HCT116 (cell line): ENCODE results near the gene AGPAT3.

Experiments used
- CEBPB ChIP-seq: IDR thresholded peaks from 2 replicates; pipeline ENCODE4 v1.6.1; 2012; ENCODE audit warnings: low read depth
- EZH2 ChIP-seq: fragments of 200-600 bp; sonication (generic); IDR thresholded peaks from 2 replicates; pipeline ENCODE4 v1.6.1; 2017; ENCODE audit warnings: antibody characterized with exemption, mixed run types
- EZH2phosphoT487 ChIP-seq: fragments of 200-600 bp; IDR thresholded peaks from 2 replicates; pipeline ENCODE4 v1.6.1; 2018; ENCODE audit warnings: antibody characterized with exemption, borderline replicate concordance
- JUND ChIP-seq: IDR thresholded peaks from 2 replicates; pipeline ENCODE4 v1.6.1; 2012
- MAX ChIP-seq: IDR thresholded peaks from 2 replicates; pipeline ENCODE4 v1.6.1; 2012
- POLR2A ChIP-seq: IDR thresholded peaks from 2 replicates; pipeline ENCODE4 v1.7.0; 2011; ENCODE audit warnings: borderline replicate concordance; ENCODE audit not compliant: insufficient read depth, insufficient read length; ENCODE audit errors: extremely low read depth
- RAD21 ChIP-seq: IDR thresholded peaks from 2 replicates; pipeline ENCODE4 v1.6.1; 2012; ENCODE audit warnings: low read depth, mild to moderate bottlenecking
- SIN3A ChIP-seq: IDR thresholded peaks from 2 replicates; pipeline ENCODE4 v1.6.1; 2012; ENCODE audit warnings: low read depth
- SP1 ChIP-seq: IDR thresholded peaks from 2 replicates; pipeline ENCODE4 v1.6.1; 2012; ENCODE audit warnings: low read depth
- YY1 ChIP-seq: IDR thresholded peaks from 2 replicates; pipeline ENCODE4 v1.6.1; 2011; ENCODE audit warnings: low read length, low read depth, moderate library complexity, mild to moderate bottlenecking; ENCODE audit not compliant: insufficient replicate concordance; ENCODE audit errors: extremely low read depth
- ZNF274 ChIP-seq: fragments of 200-500 bp; sonication (Bioruptor generic); IDR thresholded peaks from 2 replicates; pipeline ENCODE4 v1.6.1; 2014; ENCODE audit warnings: mild to moderate bottlenecking, low read depth, low read length, inconsistent platforms
- TF ChIP-seq, protein P1 (sequence below), 3 experiments: fragments of 200-600 bp in 1 of 3; sonication (generic) in 1 of 3; IDR thresholded peaks in 2 of 3; conservative IDR thresholded peaks in 1 of 3; 2 replicates each; pipeline ENCODE4 v1.5.1; 2012 to 2017; ENCODE audit warnings: low read depth in 2 of 3, low read length in 2 of 3, antibody characterized with exemption in 1 of 3, borderline replicate concordance in 1 of 3, control low read depth in 1 of 3, mild to moderate bottlenecking in 1 of 3, mixed read lengths in 1 of 3, mixed run types in 1 of 3, moderate library complexity in 1 of 3; ENCODE audit not compliant: insufficient read depth in 1 of 3
- TF ChIP-seq, protein P2 (sequence below): IDR thresholded peaks from 2 replicates; pipeline ENCODE4 v1.6.1; 2012; ENCODE audit warnings: low read depth
- TF ChIP-seq, protein P3 (sequence below): IDR thresholded peaks from 2 replicates; pipeline ENCODE4 v1.6.1; 2012

DNA sequence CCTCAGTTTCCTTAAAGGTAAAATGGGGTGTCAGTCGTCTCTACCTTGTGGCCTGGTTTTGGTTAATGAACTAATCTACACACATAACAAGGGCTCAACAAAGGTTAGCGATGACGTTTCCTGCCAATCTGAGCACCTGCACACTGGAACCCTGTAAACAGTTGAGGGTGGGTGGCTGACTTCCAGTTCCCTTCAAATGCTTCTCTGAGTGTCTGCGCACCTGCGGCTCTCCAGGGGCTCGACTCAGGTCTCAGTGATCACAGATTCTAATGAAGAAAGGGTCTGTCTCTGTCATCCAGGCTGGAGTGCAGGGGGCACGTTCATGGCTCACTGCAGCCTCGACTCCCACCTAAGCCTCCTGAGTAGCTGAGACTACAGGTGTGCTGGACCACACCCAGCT lies 3.3 kb upstream of the AGPAT3 start:
- TF ChIP-seq, protein P1, sequence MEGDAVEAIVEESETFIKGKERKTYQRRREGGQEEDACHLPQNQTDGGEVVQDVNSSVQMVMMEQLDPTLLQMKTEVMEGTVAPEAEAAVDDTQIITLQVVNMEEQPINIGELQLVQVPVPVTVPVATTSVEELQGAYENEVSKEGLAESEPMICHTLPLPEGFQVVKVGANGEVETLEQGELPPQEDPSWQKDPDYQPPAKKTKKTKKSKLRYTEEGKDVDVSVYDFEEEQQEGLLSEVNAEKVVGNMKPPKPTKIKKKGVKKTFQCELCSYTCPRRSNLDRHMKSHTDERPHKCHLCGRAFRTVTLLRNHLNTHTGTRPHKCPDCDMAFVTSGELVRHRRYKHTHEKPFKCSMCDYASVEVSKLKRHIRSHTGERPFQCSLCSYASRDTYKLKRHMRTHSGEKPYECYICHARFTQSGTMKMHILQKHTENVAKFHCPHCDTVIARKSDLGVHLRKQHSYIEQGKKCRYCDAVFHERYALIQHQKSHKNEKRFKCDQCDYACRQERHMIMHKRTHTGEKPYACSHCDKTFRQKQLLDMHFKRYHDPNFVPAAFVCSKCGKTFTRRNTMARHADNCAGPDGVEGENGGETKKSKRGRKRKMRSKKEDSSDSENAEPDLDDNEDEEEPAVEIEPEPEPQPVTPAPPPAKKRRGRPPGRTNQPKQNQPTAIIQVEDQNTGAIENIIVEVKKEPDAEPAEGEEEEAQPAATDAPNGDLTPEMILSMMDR (IDR thresholded peaks at IDR 0.05 in 2 of 3, conservative IDR thresholded peaks at IDR 0.05 in 1 of 3; ENCODE audit: borderline replicate concordance in 1 of 3, insufficient read depth in 1 of 3, low read depth in 2 of 3, low read length in 2 of 3), result no peak
- TF ChIP-seq SIN3A, result no peak
- TF ChIP-seq JUND, result no peak
- TF ChIP-seq, protein P2, sequence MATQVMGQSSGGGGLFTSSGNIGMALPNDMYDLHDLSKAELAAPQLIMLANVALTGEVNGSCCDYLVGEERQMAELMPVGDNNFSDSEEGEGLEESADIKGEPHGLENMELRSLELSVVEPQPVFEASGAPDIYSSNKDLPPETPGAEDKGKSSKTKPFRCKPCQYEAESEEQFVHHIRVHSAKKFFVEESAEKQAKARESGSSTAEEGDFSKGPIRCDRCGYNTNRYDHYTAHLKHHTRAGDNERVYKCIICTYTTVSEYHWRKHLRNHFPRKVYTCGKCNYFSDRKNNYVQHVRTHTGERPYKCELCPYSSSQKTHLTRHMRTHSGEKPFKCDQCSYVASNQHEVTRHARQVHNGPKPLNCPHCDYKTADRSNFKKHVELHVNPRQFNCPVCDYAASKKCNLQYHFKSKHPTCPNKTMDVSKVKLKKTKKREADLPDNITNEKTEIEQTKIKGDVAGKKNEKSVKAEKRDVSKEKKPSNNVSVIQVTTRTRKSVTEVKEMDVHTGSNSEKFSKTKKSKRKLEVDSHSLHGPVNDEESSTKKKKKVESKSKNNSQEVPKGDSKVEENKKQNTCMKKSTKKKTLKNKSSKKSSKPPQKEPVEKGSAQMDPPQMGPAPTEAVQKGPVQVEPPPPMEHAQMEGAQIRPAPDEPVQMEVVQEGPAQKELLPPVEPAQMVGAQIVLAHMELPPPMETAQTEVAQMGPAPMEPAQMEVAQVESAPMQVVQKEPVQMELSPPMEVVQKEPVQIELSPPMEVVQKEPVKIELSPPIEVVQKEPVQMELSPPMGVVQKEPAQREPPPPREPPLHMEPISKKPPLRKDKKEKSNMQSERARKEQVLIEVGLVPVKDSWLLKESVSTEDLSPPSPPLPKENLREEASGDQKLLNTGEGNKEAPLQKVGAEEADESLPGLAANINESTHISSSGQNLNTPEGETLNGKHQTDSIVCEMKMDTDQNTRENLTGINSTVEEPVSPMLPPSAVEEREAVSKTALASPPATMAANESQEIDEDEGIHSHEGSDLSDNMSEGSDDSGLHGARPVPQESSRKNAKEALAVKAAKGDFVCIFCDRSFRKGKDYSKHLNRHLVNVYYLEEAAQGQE, result no peak
- TF ChIP-seq SP1, result no peak
- TF ChIP-seq RAD21, result no peak
- TF ChIP-seq POLR2A, result no peak
- TF ChIP-seq EZH2phosphoT487, result no peak
- TF ChIP-seq, protein P3, sequence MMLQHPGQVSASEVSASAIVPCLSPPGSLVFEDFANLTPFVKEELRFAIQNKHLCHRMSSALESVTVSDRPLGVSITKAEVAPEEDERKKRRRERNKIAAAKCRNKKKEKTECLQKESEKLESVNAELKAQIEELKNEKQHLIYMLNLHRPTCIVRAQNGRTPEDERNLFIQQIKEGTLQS, result no peak
- TF ChIP-seq EZH2, result no peak
- TF ChIP-seq MAX, result no peak
- no peak for TF ChIP-seq ZNF274
- TF ChIP-seq YY1, result no peak
- TF ChIP-seq CEBPB, result no peak
